Activated T-cell treated with anti-CD3 and anti-CD28 coated beads, Interleukin-2, amount 50 U/mL, for 72 hours (primary cell): ENCODE data around the gene GABPB1. TPM values are rescaled to one million over a fixed set of nuclear protein-coding genes. Genes with fewer than 3 reads are reported as not detected.

Experiments
- ATAC-seq, 2 donors: fragments of 150-1000 bp; cut with Tn5 transposase; replicated peaks in 1 of 2; 2 replicates each; pipeline ENCODE4 v1.10.0; 2021; ENCODE audit warnings: moderate library complexity in 2 of 2, mild to moderate bottlenecking in 1 of 2
- DNase-seq, 2 donors: peaks; one replicate each; pipeline ENCODE4 v3.0.0; 2021 to 2022; ENCODE audit warnings: mixed read lengths in 1 of 2
- H3K27ac Mint-ChIP-seq: one replicate; pipeline ENCODE4 v1.8.0; 2022; ENCODE audit warnings: mild to moderate bottlenecking, moderate library complexity, mixed read lengths
- H3K27me3 Mint-ChIP-seq: one replicate; pipeline ENCODE4 v1.8.0; 2022; ENCODE audit warnings: low read depth, mixed read lengths
- H3K36me3 Mint-ChIP-seq, 2 donors: one replicate each; pipeline ENCODE4 v1.8.0; 2022; ENCODE audit warnings: mixed read lengths in 2 of 2, mild to moderate bottlenecking in 1 of 2; ENCODE audit not compliant: insufficient read depth in 2 of 2
- H3K4me1 Mint-ChIP-seq: one replicate; pipeline ENCODE4 v1.8.0; 2022; ENCODE audit warnings: low read depth, mixed read lengths
- H3K4me3 Mint-ChIP-seq, 2 donors: one replicate each; pipeline ENCODE4 v1.8.0; 2022; ENCODE audit warnings: mild to moderate bottlenecking in 2 of 2, mixed read lengths in 2 of 2, moderate library complexity in 2 of 2
- H3K9me3 Mint-ChIP-seq, 2 donors: one replicate each; pipeline ENCODE4 v1.8.0; 2022; ENCODE audit warnings: mixed read lengths in 2 of 2
- total RNA-seq, 2 donors: library from RNA; stranded (reverse); gene quantifications; one replicate each; pipeline ENCODE4 v1.2.3, GENCODE V29; 2022

The GABPB1 gene
- total RNA-seq, 2 donors from 2014 or later, result 51.6 to 56.4 TPM

- Mint-ChIP-seq H3K36me3 (peaks cover 2 to 19% of the 10 kb centered on the region in 2 donors), H3K4me1 (no peaks in the 10 kb centered on the region), H3K4me3 (no peak overlapping the region), H3K27ac (peak overlapping the region; percentile 57), H3K27me3 (no peaks in the 10 kb centered on the region), H3K9me3 (no peaks in the 10 kb centered on the region)
- no peak for DNase-seq
- no peak for ATAC-seq
Observed at GRCh38 chr15:50295966-50296365, 59.0 kb downstream of the GABPB1 start.

- H3K9me3 Mint-ChIP-seq, result no peaks in the 10 kb centered on the region
- no peak overlapping the region for H3K4me3 Mint-ChIP-seq
- H3K4me1 Mint-ChIP-seq, result no peaks in the 10 kb centered on the region
- H3K27ac Mint-ChIP-seq, result no peak overlapping the region
- no peak for DNase-seq
- H3K36me3 Mint-ChIP-seq, result peaks cover 8 to 24% of the 10 kb centered on the region in 2 donors
- H3K27me3 Mint-ChIP-seq, result no peaks in the 10 kb centered on the region
- ATAC-seq, result no peak
Observed at GRCh38 chr15:50289749-50290148, 65.2 kb downstream of the GABPB1 start.

GRCh38 chr15:50287324-50288116 lies 67.5 kb downstream of the GABPB1 start:
- Mint-ChIP-seq H3K27me3 (no peaks in the 10 kb centered on the region), H3K36me3 (peaks cover 8 to 24% of the 10 kb centered on the region in 2 donors), H3K4me1 (no peaks in the 10 kb centered on the region), H3K27ac (no peak overlapping the region), H3K4me3 (no peak overlapping the region), H3K9me3 (no peaks in the 10 kb centered on the region)
- no peak for ATAC-seq
- no peak for DNase-seq

GRCh38 chr15:50281427-50281826 lies 73.6 kb downstream of the GABPB1 start:
- peaks cover 0 to 8% of the 10 kb centered on the region in 2 donors for H3K36me3 Mint-ChIP-seq
- H3K27me3 Mint-ChIP-seq, result no peaks in the 10 kb centered on the region
- H3K4me1 Mint-ChIP-seq, result peaks cover 14% of the 10 kb centered on the region
- DNase-seq (no peak), ATAC-seq (no peak)
- H3K4me3 Mint-ChIP-seq, result no peak overlapping the region
- no peaks in the 10 kb centered on the region for H3K9me3 Mint-ChIP-seq
- no peak overlapping the region for H3K27ac Mint-ChIP-seq

- DNase-seq (no peak), ATAC-seq (no peak)
- no peak overlapping the region for H3K27ac Mint-ChIP-seq
- no peaks in the 10 kb centered on the region for H3K27me3 Mint-ChIP-seq
- peaks cover 23% of the 10 kb centered on the region for H3K4me1 Mint-ChIP-seq
- H3K36me3 Mint-ChIP-seq, result peaks cover 0 to 5% of the 10 kb centered on the region in 2 donors
- no peaks in the 10 kb centered on the region for H3K9me3 Mint-ChIP-seq
- H3K4me3 Mint-ChIP-seq, result no peak overlapping the region
Observed at GRCh38 chr15:50280271-50280670, 74.7 kb downstream of the GABPB1 start.

GRCh38 chr15:50278496-50278895 lies 76.5 kb downstream of the GABPB1 start:
- ATAC-seq (no peak), DNase-seq (no peak)
- Mint-ChIP-seq H3K27me3 (no peaks in the 10 kb centered on the region), H3K9me3 (no peaks in the 10 kb centered on the region), H3K4me3 (no peak overlapping the region), H3K36me3 (peaks cover 0 to 5% of the 10 kb centered on the region in 2 donors), H3K4me1 (peaks cover 35% of the 10 kb centered on the region), H3K27ac (no peak overlapping the region)

- Mint-ChIP-seq H3K4me1 (peaks cover 35% of the 10 kb centered on the region), H3K27ac (peak overlapping the region; percentile 3), H3K4me3 (no peak overlapping the region), H3K9me3 (no peaks in the 10 kb centered on the region), H3K27me3 (no peaks in the 10 kb centered on the region), H3K36me3 (peaks cover 0 to 5% of the 10 kb centered on the region in 2 donors)
- DNase-seq (no peak), ATAC-seq (no peak)
Observed at GRCh38 chr15:50277370-50277769, 77.6 kb downstream of the GABPB1 start.

GRCh38 chr15:50275908-50276307 lies 79.1 kb downstream of the GABPB1 start:
- H3K36me3 Mint-ChIP-seq, result peaks cover 0 to 5% of the 10 kb centered on the region in 2 donors
- no peaks in the 10 kb centered on the region for H3K27me3 Mint-ChIP-seq
- DNase-seq, result no peak
- no peaks in the 10 kb centered on the region for H3K9me3 Mint-ChIP-seq
- no peak overlapping the region for H3K27ac Mint-ChIP-seq
- no peak for ATAC-seq
- H3K4me3 Mint-ChIP-seq, result no peak overlapping the region
- peaks cover 35% of the 10 kb centered on the region for H3K4me1 Mint-ChIP-seq

- H3K9me3 Mint-ChIP-seq, result no peaks in the 10 kb centered on the region
- H3K36me3 Mint-ChIP-seq, result peaks cover 0 to 5% of the 10 kb centered on the region in 2 donors
- peaks cover 35% of the 10 kb centered on the region for H3K4me1 Mint-ChIP-seq
- ATAC-seq (peak; percentile 25 to 47), DNase-seq (no peak)
- H3K27ac Mint-ChIP-seq, result peak overlapping the region; percentile 93
- peak overlapping the region in 1 of 2 donors; percentile 54 for H3K4me3 Mint-ChIP-seq
- no peaks in the 10 kb centered on the region for H3K27me3 Mint-ChIP-seq
Observed at GRCh38 chr15:50275091-50275490, 79.9 kb downstream of the GABPB1 start.

- no peak overlapping the region for H3K27ac Mint-ChIP-seq
- H3K4me3 Mint-ChIP-seq, result no peak overlapping the region
- no peaks in the 10 kb centered on the region for H3K27me3 Mint-ChIP-seq
- no peak for ATAC-seq
- peaks cover 0 to 5% of the 10 kb centered on the region in 2 donors for H3K9me3 Mint-ChIP-seq
- peaks cover 15% of the 10 kb centered on the region for H3K4me1 Mint-ChIP-seq
- DNase-seq, result no peak
- no peaks in the 10 kb centered on the region for H3K36me3 Mint-ChIP-seq
Observed at GRCh38 chr15:50267577-50267976, 87.4 kb downstream of the GABPB1 start.

GRCh38 chr15:50265620-50266019 lies 89.4 kb downstream of the GABPB1 start, which contains the start of gene HDC:
HDC (minus strand) TSS chr15:50265726; CDS start chr15:50265623, 103 bp downstream.
- no peaks in the 10 kb centered on the region for H3K27me3 Mint-ChIP-seq
- H3K36me3 Mint-ChIP-seq, result no peaks in the 10 kb centered on the region
- peaks cover 34% of the 10 kb centered on the region for H3K4me1 Mint-ChIP-seq
- ATAC-seq (no peak), DNase-seq (no peak)
- peak within 1 kb of the TSS in 1 of 2 donors; percentile 7 for H3K4me3 Mint-ChIP-seq
- H3K9me3 Mint-ChIP-seq, result peaks cover 0 to 5% of the 10 kb centered on the region in 2 donors
- H3K27ac Mint-ChIP-seq, result no peak within 1 kb of the TSS

- H3K4me1 Mint-ChIP-seq, result peaks cover 62% of the 10 kb centered on the region
- DNase-seq (peak; percentile 70 to 76), ATAC-seq (peak; percentile 71)
- H3K9me3 Mint-ChIP-seq, result peaks cover 2 to 5% of the 10 kb centered on the region in 2 donors
- peaks cover 0 to 2% of the 10 kb centered on the region in 2 donors for H3K36me3 Mint-ChIP-seq
- H3K4me3 Mint-ChIP-seq, result peak overlapping the region; percentile 1 to 15
- peak overlapping the region; percentile 13 for H3K27ac Mint-ChIP-seq
- H3K27me3 Mint-ChIP-seq, result no peaks in the 10 kb centered on the region
Observed at GRCh38 chr15:50262533-50262932, 92.5 kb downstream of the GABPB1 start.

GRCh38 chr15:50261981-50262380 lies 93.0 kb downstream of the GABPB1 start:
- Mint-ChIP-seq H3K9me3 (peaks cover 1 to 2% of the 10 kb centered on the region in 2 donors), H3K27ac (peak overlapping the region; percentile 13), H3K36me3 (peaks cover 0 to 2% of the 10 kb centered on the region in 2 donors), H3K4me3 (peak overlapping the region; percentile 1 to 84), H3K4me1 (peaks cover 67% of the 10 kb centered on the region), H3K27me3 (no peaks in the 10 kb centered on the region)
- ATAC-seq (no peak), DNase-seq (peak; percentile 31 to 44)
